GM12891 (cell line): Measurements from ENCODE around the gene MISP3.
A peak's percentile ranks its signal among the peaks of the same experiment; 100 is the strongest.

Experiments
- DNase-seq: peaks from one replicate; pipeline ENCODE4 v3.0.0; 2011; ENCODE audit warnings: low spot score; ENCODE audit not compliant: insufficient read length
- FAIRE-seq: peaks from 2 replicates; lab custom pipeline; 2011; peaks lifted over from hg19 to GRCh38; lab: Jason Lieb, UNC
- PAX5 ChIP-seq: IDR thresholded peaks from 2 replicates; pipeline ENCODE4 v1.6.1; 2011; ENCODE audit warnings: low read length, moderate library complexity, mild to moderate bottlenecking; ENCODE audit not compliant: insufficient read depth, severe bottlenecking
- POLR2A ChIP-seq: IDR thresholded peaks from 2 replicates; pipeline ENCODE4 v1.6.1; 2011; ENCODE audit warnings: low read depth, low read length, control low read depth
- POLR2AphosphoS5 ChIP-seq: IDR thresholded peaks from 2 replicates; pipeline ENCODE4 v1.6.1; 2011; ENCODE audit warnings: low read depth, low read length, control low read depth
- POU2F2 ChIP-seq: IDR thresholded peaks from 2 replicates; pipeline ENCODE4 v1.6.1; 2011; ENCODE audit warnings: low read depth, mild to moderate bottlenecking, control low read depth, low read length, moderate library complexity
- SPI1 ChIP-seq: IDR thresholded peaks from 2 replicates; pipeline ENCODE4 v1.6.1; 2011; ENCODE audit warnings: low read depth, low read length, control low read depth
- TAF1 ChIP-seq: IDR thresholded peaks from 2 replicates; pipeline ENCODE4 v1.6.1; 2011; ENCODE audit warnings: low read depth, low read length, control low read depth

Gene MISP3

GRCh38 chr19:14113762-14114414 is 41.3 kb downstream of the MISP3 start:
- FAIRE-seq (no peak), DNase-seq (no peak)
- TF ChIP-seq POU2F2 = no peak
- TF ChIP-seq PAX5 = no peak
- no peak for TF ChIP-seq POLR2A
- no peak for TF ChIP-seq POLR2AphosphoS5
- no peak for TF ChIP-seq TAF1
- no peak for TF ChIP-seq SPI1

GRCh38 chr19:14114439-14114838 is 41.9 kb downstream of the MISP3 start:
- FAIRE-seq (no peak), DNase-seq (no peak)
- TF ChIP-seq PAX5 = no peak
- no peak for TF ChIP-seq POLR2A
- no peak for TF ChIP-seq POLR2AphosphoS5
- TF ChIP-seq POU2F2 = no peak
- no peak for TF ChIP-seq SPI1
- no peak for TF ChIP-seq TAF1

- TF ChIP-seq POU2F2 (no peak), SPI1 (no peak), TAF1 (no peak), POLR2A (no peak), POLR2AphosphoS5 (no peak), PAX5 (no peak)
- FAIRE-seq = peak; percentile 35
- DNase-seq = no peak
These were observed 42.3 kb downstream of the MISP3 start for GRCh38 chr19:14114854-14115253.

DNA sequence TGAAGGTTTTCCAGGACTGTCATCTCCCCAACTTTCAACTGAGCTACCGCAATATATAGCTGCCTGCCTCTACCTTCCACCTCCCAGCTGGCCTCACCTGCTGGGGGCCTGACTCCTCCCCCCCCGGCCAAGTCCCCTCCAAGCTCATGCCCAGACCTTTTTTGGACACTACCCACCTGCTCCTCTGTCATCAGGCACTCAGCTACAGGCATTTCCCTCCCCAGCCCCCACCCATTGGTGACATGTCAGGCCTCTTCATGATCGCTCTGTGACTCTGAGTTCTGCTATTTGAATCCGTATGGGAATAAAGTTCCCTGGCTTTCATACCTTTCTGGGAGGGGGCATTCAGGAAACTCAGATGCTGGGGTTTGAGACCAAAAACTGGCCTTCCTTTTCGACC is 43.2 kb downstream of the MISP3 start:
- DNase-seq (no peak), FAIRE-seq (no peak)
- TF ChIP-seq TAF1 (no peak), POLR2A (no peak), POU2F2 (no peak), PAX5 (no peak), SPI1 (no peak), POLR2AphosphoS5 (no peak)

- no peak for FAIRE-seq
- DNase-seq = no peak
- no peak for TF ChIP-seq POLR2AphosphoS5
- TF ChIP-seq TAF1 = no peak
- TF ChIP-seq POU2F2 = no peak
- TF ChIP-seq PAX5 = no peak
- no peak for TF ChIP-seq SPI1
- no peak for TF ChIP-seq POLR2A
These were observed 43.9 kb downstream of the MISP3 start for GRCh38 chr19:14116525-14116917.

- TF ChIP-seq POU2F2 (no peak), TAF1 (no peak), POLR2AphosphoS5 (no peak), POLR2A (no peak), SPI1 (no peak), PAX5 (no peak)
- FAIRE-seq (no peak), DNase-seq (no peak)
These were observed 44.5 kb downstream of the MISP3 start for GRCh38 chr19:14116918-14117578.

DNA sequence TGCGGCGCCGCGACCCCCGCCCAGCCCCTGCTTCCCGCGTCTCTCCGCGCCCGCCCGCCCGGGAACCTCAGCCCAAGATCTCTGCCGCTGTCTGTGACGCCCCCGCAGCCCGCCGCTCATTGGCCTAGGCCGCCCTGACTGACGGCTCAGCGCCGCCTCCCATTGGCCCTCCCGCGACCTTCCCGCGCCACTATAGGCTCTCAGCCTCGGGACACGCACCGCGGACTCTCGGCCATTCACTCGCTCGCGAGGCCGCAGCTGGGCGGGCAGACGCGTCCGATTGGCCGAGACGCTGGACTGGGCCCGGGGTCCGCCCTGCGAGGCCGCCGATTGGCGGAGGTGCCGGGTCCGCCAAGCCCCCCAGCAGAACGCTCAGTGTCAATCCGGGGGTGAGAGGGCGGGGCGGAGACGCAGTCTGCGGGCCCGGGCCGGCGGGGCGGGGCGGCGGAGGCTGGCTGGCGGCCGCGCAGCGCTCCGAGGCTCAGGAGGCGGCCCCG is 45.1 kb downstream of the MISP3 start, which contains the start of gene PRKACA:
Gene PRKACA, minus strand, starts transcription at position 95 of the 497 bp plus-strand sequence. CDS start 215 bp downstream, outside the sequence.
- FAIRE-seq (peak; percentile 98), DNase-seq (peak; percentile 99)
- TF ChIP-seq POU2F2 (no peak), PAX5 (peak; percentile 67)

- DNase-seq = no peak
- no peak for TF ChIP-seq POLR2A
- no peak for TF ChIP-seq TAF1
- TF ChIP-seq PAX5 = no peak
- peak; percentile 80 for FAIRE-seq
These were observed 45.8 kb downstream of the MISP3 start for GRCh38 chr19:14118165-14119051.

DNA sequence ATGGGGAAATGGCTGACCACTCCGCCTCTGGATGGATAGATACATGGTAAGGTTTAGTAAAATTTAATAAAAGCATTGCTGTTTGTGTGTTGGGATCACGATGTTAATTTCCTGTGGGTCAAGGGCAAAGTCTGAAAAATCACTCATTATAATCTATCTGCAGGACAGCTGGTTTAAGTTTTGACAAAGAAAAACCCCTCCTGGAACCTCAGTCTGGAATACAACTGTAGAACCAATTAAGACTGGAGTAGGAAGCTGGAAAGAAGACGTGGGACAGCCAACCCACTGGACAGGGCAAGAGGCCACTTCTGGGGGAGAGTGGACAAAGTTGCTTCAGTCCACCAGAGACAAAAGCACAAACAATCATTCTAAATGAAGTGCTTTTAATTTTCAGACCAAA is 46.6 kb downstream of the MISP3 start:
- TF ChIP-seq PAX5 = no peak
- no peak for TF ChIP-seq TAF1
- TF ChIP-seq SPI1 = no peak
- TF ChIP-seq POLR2A = no peak
- TF ChIP-seq POLR2AphosphoS5 = no peak
- TF ChIP-seq POU2F2 = no peak
- no peak for DNase-seq
- no peak for FAIRE-seq
